ENCODE measurements around the gene TMEM232.

GRCh38 chr5:110716247-110717245, 9.9 kb downstream of the TMEM232 start:
- TF ChIP-seq FOS (IDR thresholded peaks at IDR 0.05; ENCODE audit: low read depth, low read length) (no peak), CTCF (conservative IDR thresholded peaks at IDR 0.05; ENCODE audit: low read depth, low read length) (no peak), MAFK (IDR thresholded peaks at IDR 0.05; ENCODE audit: low read depth, low read length) (no peak), POLR2A (IDR thresholded peaks at IDR 0.05; ENCODE audit: low read depth, low read length) (no peak), BHLHE40 (IDR thresholded peaks at IDR 0.05; ENCODE audit: low read depth, low read length) (no peak), MXI1 (IDR thresholded peaks at IDR 0.05; ENCODE audit: borderline replicate concordance, low read depth, low read length) (no peak), CEBPB (IDR thresholded peaks at IDR 0.05; ENCODE audit: low read depth, low read length) (no peak)
